Glomerular visceral epithelial cell (primary cell): Measurements from ENCODE around the gene BNC1.
"Not testable (repeated sequence)": the region's sequence is repeated elsewhere in the genome, so short reads cannot be mapped to it uniquely, and the experiment has no call there.

Source experiments
- DNase-seq: peaks from one replicate; pipeline ENCODE4 v3.0.0-alpha.2; 2016; ENCODE audit errors: extremely low spot score

BNC1 gene

GRCh38 chr15:83249030-83249343, 35.5 kb downstream of the BNC1 start:
- no peak for DNase-seq

- DNase-seq, result peak; percentile 75
Observed at GRCh38 chr15:83248151-83249029, 36.1 kb downstream of the BNC1 start.

- DNase-seq, result peak; percentile 86
Observed at GRCh38 chr15:83243634-83244033, 40.8 kb downstream of the BNC1 start.

GRCh38 chr15:83230242-83230641, 54.2 kb downstream of the BNC1 start:
- no peak for DNase-seq

GRCh38 chr15:83225449-83225848, 59.0 kb downstream of the BNC1 start:
- no peak for DNase-seq

- not testable (repeated sequence) for DNase-seq
Observed at GRCh38 chr15:83221781-83222180, 62.7 kb downstream of the BNC1 start.

GRCh38 chr15:83219026-83219425, 65.4 kb downstream of the BNC1 start:
- DNase-seq, result no peak

- no peak for DNase-seq
Observed at GRCh38 chr15:83215306-83215705, 69.2 kb downstream of the BNC1 start.

GRCh38 chr15:83210619-83211018, 73.8 kb downstream of the BNC1 start:
- peak; percentile 92 for DNase-seq

- DNase-seq, result no peak
Observed at GRCh38 chr15:83209333-83209732, 75.1 kb downstream of the BNC1 start.

- DNase-seq, result no peak
Observed at GRCh38 chr15:83208367-83208661, 76.2 kb downstream of the BNC1 start.

GRCh38 chr15:83207660-83208366, 76.7 kb downstream of the BNC1 start, which contains the start of gene HDGFL3:
HDGFL3 (minus strand) TSS chr15:83207823; CDS start chr15:83207414, 409 bp downstream.
- DNase-seq, result peak; percentile 65

GRCh38 chr15:83207009-83207659, 77.3 kb downstream of the BNC1 start:
- DNase-seq, result peak; percentile 49

- DNase-seq, result peak; percentile 24
Observed at GRCh38 chr15:83206526-83207008, 77.9 kb downstream of the BNC1 start.
